ENCODE data around the gene RPL13A. TPM values are rescaled to one million over a fixed set of nuclear protein-coding genes. Genes with fewer than 3 reads are reported as not detected.

RPL13A gene
- total and polyA plus RNA-seq, 2 experiments from 2014 or later: 2,105 to 2,412 TPM

DNA sequence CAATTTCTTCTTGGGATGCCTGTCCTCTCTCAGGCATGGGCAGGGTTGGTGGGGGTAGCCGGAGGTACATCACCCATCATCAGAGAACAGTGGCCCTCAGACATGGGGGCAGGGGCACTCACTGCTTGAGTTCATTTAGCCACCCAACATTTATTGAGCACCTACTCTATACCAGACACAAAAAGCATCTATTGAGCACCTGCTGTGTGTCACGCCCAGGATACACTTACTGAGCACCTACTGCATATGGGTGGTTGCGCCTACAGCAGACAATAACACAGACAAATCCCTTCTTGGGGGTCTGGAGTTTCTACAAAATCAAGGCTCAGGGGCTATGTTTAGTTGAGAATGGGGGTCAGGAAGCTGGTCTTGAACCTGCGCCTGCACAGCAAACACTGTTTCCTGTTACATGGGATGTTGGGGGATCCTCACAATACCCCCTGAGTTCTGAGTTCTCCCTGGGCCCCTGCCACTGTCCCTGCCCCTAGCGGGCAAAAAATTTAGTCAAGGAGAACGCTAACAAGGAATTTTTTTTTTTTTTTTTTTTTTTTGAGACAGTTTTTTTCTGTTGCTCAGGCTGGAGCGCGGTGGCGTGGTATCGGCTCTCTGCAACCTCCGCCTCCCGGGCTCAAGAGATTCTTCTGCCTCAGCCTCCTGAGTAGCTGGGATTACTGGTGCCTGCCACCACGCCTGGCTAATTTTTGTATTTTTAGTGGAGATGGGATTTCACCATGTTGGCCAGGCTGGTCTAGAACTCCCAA lies 52.0 kb downstream of the RPL13A start:
- no peaks in the 10 kb centered on the region; the same call in 1 of the 2 replicates for H4K20me1 ChIP-seq (replicated peaks; ENCODE audit: insufficient read depth)
- no peaks in the 10 kb centered on the region for H3K9me2 ChIP-seq (ENCODE audit: insufficient read depth)
- H3K9me3 Mint-ChIP-seq: no peaks in the 10 kb centered on the region
- no peak overlapping the region for H3K4me3 Mint-ChIP-seq
- H3K4me2 ChIP-seq: no peak overlapping the region
- H2AFZ ChIP-seq: no peak overlapping the region
- H3K27ac ChIP-seq (ENCODE audit: low read depth): no peak overlapping the region
- ATAC-seq: no peak
- no peak overlapping the region for H3K27ac Mint-ChIP-seq
- H3K4me3 ChIP-seq: no peak overlapping the region
- no peak for DNase-seq (ENCODE audit: low spot score)
- H3K4me1 ChIP-seq (ENCODE audit: insufficient read depth): no peaks in the 10 kb centered on the region; the same call in 1 of the 2 replicates
- H3K4me1 Mint-ChIP-seq: peaks cover 8% of the 10 kb centered on the region
- H3K36me3 Mint-ChIP-seq (ENCODE audit: low read depth): peaks cover 2% of the 10 kb centered on the region; the same call in 1 of the 3 replicates
- H3K27me3 ChIP-seq (ENCODE audit: insufficient read depth): no peaks in the 10 kb centered on the region
- peaks cover 11% of the 10 kb centered on the region for H3K27me3 Mint-ChIP-seq (ENCODE audit: insufficient read depth, low read depth, poor library complexity)
- peaks cover 11% of the 10 kb centered on the region; the same call in 1 of the 2 replicates for H3F3A ChIP-seq (replicated peaks; ENCODE audit: low read depth)
- H3K36me3 ChIP-seq (ENCODE audit: insufficient read depth): no peaks in the 10 kb centered on the region
- no peaks in the 10 kb centered on the region for H3K79me2 ChIP-seq (replicated peaks; ENCODE audit: insufficient read depth)
- no peak for TF ChIP-seq EZH2phosphoT487 (IDR thresholded peaks at IDR 0.05; ENCODE audit: unreplicated experiment)
- no peak for TF ChIP-seq NANOG (IDR thresholded peaks at IDR 0.05; ENCODE audit: borderline replicate concordance)
- TF ChIP-seq JUNB (IDR thresholded peaks at IDR 0.05; ENCODE audit: unreplicated experiment): no peak
- TF ChIP-seq, protein P1, sequence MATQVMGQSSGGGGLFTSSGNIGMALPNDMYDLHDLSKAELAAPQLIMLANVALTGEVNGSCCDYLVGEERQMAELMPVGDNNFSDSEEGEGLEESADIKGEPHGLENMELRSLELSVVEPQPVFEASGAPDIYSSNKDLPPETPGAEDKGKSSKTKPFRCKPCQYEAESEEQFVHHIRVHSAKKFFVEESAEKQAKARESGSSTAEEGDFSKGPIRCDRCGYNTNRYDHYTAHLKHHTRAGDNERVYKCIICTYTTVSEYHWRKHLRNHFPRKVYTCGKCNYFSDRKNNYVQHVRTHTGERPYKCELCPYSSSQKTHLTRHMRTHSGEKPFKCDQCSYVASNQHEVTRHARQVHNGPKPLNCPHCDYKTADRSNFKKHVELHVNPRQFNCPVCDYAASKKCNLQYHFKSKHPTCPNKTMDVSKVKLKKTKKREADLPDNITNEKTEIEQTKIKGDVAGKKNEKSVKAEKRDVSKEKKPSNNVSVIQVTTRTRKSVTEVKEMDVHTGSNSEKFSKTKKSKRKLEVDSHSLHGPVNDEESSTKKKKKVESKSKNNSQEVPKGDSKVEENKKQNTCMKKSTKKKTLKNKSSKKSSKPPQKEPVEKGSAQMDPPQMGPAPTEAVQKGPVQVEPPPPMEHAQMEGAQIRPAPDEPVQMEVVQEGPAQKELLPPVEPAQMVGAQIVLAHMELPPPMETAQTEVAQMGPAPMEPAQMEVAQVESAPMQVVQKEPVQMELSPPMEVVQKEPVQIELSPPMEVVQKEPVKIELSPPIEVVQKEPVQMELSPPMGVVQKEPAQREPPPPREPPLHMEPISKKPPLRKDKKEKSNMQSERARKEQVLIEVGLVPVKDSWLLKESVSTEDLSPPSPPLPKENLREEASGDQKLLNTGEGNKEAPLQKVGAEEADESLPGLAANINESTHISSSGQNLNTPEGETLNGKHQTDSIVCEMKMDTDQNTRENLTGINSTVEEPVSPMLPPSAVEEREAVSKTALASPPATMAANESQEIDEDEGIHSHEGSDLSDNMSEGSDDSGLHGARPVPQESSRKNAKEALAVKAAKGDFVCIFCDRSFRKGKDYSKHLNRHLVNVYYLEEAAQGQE (IDR thresholded peaks at IDR 0.05; ENCODE audit: unreplicated experiment): no peak
- TF ChIP-seq EZH2 (IDR thresholded peaks at IDR 0.05; ENCODE audit: low read depth, unreplicated experiment): no peak
- TF ChIP-seq, protein P2, sequence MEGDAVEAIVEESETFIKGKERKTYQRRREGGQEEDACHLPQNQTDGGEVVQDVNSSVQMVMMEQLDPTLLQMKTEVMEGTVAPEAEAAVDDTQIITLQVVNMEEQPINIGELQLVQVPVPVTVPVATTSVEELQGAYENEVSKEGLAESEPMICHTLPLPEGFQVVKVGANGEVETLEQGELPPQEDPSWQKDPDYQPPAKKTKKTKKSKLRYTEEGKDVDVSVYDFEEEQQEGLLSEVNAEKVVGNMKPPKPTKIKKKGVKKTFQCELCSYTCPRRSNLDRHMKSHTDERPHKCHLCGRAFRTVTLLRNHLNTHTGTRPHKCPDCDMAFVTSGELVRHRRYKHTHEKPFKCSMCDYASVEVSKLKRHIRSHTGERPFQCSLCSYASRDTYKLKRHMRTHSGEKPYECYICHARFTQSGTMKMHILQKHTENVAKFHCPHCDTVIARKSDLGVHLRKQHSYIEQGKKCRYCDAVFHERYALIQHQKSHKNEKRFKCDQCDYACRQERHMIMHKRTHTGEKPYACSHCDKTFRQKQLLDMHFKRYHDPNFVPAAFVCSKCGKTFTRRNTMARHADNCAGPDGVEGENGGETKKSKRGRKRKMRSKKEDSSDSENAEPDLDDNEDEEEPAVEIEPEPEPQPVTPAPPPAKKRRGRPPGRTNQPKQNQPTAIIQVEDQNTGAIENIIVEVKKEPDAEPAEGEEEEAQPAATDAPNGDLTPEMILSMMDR (conservative IDR thresholded peaks at IDR 0.05; ENCODE audit: low read depth in 2 of 2): no peak
- TF ChIP-seq ZNF331 (CRISPR knock-in tag; IDR thresholded peaks at IDR 0.05; ENCODE audit: low read depth): no peak
- TF ChIP-seq, protein P3, sequence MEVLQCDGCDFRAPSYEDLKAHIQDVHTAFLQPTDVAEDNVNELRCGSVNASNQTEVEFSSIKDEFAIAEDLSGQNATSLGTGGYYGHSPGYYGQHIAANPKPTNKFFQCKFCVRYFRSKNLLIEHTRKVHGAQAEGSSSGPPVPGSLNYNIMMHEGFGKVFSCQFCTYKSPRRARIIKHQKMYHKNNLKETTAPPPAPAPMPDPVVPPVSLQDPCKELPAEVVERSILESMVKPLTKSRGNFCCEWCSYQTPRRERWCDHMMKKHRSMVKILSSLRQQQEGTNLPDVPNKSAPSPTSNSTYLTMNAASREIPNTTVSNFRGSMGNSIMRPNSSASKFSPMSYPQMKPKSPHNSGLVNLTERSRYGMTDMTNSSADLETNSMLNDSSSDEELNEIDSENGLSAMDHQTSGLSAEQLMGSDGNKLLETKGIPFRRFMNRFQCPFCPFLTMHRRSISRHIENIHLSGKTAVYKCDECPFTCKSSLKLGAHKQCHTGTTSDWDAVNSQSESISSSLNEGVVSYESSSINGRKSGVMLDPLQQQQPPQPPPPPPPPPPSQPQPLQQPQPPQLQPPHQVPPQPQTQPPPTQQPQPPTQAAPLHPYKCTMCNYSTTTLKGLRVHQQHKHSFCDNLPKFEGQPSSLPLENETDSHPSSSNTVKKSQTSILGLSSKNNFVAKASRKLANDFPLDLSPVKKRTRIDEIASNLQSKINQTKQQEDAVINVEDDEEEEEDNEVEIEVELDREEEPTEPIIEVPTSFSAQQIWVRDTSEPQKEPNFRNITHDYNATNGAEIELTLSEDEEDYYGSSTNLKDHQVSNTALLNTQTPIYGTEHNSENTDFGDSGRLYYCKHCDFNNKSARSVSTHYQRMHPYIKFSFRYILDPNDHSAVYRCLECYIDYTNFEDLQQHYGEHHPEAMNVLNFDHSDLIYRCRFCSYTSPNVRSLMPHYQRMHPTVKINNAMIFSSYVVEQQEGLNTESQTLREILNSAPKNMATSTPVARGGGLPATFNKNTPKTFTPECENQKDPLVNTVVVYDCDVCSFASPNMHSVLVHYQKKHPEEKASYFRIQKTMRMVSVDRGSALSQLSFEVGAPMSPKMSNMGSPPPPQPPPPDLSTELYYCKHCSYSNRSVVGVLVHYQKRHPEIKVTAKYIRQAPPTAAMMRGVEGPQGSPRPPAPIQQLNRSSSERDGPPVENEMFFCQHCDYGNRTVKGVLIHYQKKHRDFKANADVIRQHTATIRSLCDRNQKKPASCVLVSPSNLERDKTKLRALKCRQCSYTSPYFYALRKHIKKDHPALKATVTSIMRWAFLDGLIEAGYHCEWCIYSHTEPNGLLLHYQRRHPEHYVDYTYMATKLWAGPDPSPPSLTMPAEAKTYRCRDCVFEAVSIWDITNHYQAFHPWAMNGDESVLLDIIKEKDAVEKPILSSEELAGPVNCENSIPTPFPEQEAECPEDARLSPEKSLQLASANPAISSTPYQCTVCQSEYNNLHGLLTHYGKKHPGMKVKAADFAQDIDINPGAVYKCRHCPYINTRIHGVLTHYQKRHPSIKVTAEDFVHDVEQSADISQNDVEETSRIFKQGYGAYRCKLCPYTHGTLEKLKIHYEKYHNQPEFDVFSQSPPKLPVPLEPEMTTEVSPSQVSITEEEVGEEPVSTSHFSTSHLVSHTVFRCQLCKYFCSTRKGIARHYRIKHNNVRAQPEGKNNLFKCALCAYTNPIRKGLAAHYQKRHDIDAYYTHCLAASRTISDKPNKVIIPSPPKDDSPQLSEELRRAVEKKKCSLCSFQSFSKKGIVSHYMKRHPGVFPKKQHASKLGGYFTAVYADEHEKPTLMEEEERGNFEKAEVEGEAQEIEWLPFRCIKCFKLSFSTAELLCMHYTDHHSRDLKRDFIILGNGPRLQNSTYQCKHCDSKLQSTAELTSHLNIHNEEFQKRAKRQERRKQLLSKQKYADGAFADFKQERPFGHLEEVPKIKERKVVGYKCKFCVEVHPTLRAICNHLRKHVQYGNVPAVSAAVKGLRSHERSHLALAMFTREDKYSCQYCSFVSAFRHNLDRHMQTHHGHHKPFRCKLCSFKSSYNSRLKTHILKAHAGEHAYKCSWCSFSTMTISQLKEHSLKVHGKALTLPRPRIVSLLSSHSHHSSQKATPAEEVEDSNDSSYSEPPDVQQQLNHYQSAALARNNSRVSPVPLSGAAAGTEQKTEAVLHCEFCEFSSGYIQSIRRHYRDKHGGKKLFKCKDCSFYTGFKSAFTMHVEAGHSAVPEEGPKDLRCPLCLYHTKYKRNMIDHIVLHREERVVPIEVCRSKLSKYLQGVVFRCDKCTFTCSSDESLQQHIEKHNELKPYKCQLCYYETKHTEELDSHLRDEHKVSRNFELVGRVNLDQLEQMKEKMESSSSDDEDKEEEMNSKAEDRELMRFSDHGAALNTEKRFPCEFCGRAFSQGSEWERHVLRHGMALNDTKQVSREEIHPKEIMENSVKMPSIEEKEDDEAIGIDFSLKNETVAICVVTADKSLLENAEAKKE (CRISPR knock-in tag; IDR thresholded peaks at IDR 0.05): no peak
- TF ChIP-seq CREB1 (CRISPR knock-in tag; IDR thresholded peaks at IDR 0.05; ENCODE audit: low read depth): no peak
- TF ChIP-seq, protein P4, sequence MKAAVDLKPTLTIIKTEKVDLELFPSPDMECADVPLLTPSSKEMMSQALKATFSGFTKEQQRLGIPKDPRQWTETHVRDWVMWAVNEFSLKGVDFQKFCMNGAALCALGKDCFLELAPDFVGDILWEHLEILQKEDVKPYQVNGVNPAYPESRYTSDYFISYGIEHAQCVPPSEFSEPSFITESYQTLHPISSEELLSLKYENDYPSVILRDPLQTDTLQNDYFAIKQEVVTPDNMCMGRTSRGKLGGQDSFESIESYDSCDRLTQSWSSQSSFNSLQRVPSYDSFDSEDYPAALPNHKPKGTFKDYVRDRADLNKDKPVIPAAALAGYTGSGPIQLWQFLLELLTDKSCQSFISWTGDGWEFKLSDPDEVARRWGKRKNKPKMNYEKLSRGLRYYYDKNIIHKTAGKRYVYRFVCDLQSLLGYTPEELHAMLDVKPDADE (IDR thresholded peaks at IDR 0.05): no peak
- no peak for TF ChIP-seq STAT1 (IDR thresholded peaks at IDR 0.05; ENCODE audit: unreplicated experiment)
- no peak for TF ChIP-seq ZNF114 (CRISPR knock-in tag; IDR thresholded peaks at IDR 0.05)

All from GM23338 (cell line).